ENCODE data around the gene ARHGEF28. TPM values are rescaled to one million over a fixed set of nuclear protein-coding genes. Genes with fewer than 3 reads are reported as not detected.

Gene ARHGEF28
- total RNA-seq, 1 experiment from 2014 or later: 6.1 TPM

- no peak for TF ChIP-seq CBX3 (IDR thresholded peaks at IDR 0.05; ENCODE audit: low read depth)
- TF ChIP-seq, protein P1, sequence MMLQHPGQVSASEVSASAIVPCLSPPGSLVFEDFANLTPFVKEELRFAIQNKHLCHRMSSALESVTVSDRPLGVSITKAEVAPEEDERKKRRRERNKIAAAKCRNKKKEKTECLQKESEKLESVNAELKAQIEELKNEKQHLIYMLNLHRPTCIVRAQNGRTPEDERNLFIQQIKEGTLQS (IDR thresholded peaks at IDR 0.05): no peak
- peak overlapping the region; percentile 71 for H3K4me2 ChIP-seq (ENCODE audit: low read length)
- no peaks in the 10 kb centered on the region for H3K79me2 ChIP-seq (ENCODE audit: insufficient read depth, low read length)
- no peak overlapping the region for H3K27ac ChIP-seq (ENCODE audit: low read depth, low read length)
- H3K9ac ChIP-seq (ENCODE audit: low read length): no peak overlapping the region
- POLR2A ChIA-PET: no interaction called here
- H3K4me3 ChIP-seq (replicated peaks in 1 of 2; ENCODE audit: low read depth in 1 of 2, low read length in 2 of 2): peak overlapping the region in 1 of 2 experiments; percentile 39; a peak in 2 of 4 replicates
- no peaks in the 10 kb centered on the region for H3K27me3 ChIP-seq (ENCODE audit: insufficient read depth, low read length)
- no TSS peak for BruUV-seq (replicated peaks)
- H3K36me3 ChIP-seq (ENCODE audit: control insufficient read depth in 1 of 2, insufficient read depth in 2 of 2, low read length in 2 of 2): no peaks in the 10 kb centered on the region
- H3K9me3 ChIP-seq (ENCODE audit: control insufficient read depth in 1 of 2, insufficient read depth in 1 of 2, low read depth in 1 of 2, low read length in 2 of 2): no peaks in the 10 kb centered on the region
- H3K4me1 ChIP-seq (ENCODE audit: control insufficient read depth in 1 of 2, insufficient read depth in 2 of 2, low read length in 2 of 2): peaks cover 14 to 15% of the 10 kb centered on the region in 2 experiments; a peak in 3 of 4 replicates
- H4K20me1 ChIP-seq (ENCODE audit: insufficient read depth): no peaks in the 10 kb centered on the region
- intact Hi-C loops (cut with micrococcal nuclease): loop anchor here (5.0 to 10.0 kb wide), 5 partner anchors 117 to 1364 kb away; no protein-coding TSS in a partner anchor
- H3K9me2 ChIP-seq (ENCODE audit: insufficient read depth): no peaks in the 10 kb centered on the region
- DNase-seq (ENCODE audit: low read depth, low spot score) (no peak), ATAC-seq (peak; percentile 39)
- H2AFZ ChIP-seq (ENCODE audit: low read depth, low read length, poor library complexity, severe bottlenecking): peak overlapping the region; percentile 69
- RAD21 ChIA-PET (ENCODE audit: low non-redundant PET in 1 of 2, low total read pairs in 2 of 2, uncharacterized antibody in 2 of 2, unreplicated experiment in 2 of 2): no interaction called here
- CTCF ChIA-PET: no interaction called here
Observed at GRCh38 chr5:73900566-73900965, 274.6 kb downstream of the ARHGEF28 start.

- H3K4me1 ChIP-seq (ENCODE audit: control insufficient read depth in 1 of 2, insufficient read depth in 2 of 2, low read length in 2 of 2): peaks cover 14 to 15% of the 10 kb centered on the region in 2 experiments; a peak in 3 of 4 replicates
- no TSS peak for BruUV-seq (replicated peaks)
- POLR2A ChIA-PET: no interaction called here
- peak overlapping the region; percentile 13 to 39 for H3K4me3 ChIP-seq (replicated peaks in 1 of 2; ENCODE audit: low read depth in 1 of 2, low read length in 2 of 2)
- intact Hi-C loops (cut with micrococcal nuclease): loop anchor here (5.0 to 10.0 kb wide), 5 partner anchors 116 to 1364 kb away; no protein-coding TSS in a partner anchor
- CTCF ChIA-PET: interaction anchor here (0.8 to 2.6 kb wide), 4 partner anchors 84 to 748 kb away, joined by 3 to 18 read pairs (median 8); no protein-coding TSS in a partner anchor
- peak overlapping the region; percentile 69 for H2AFZ ChIP-seq (ENCODE audit: low read depth, low read length, poor library complexity, severe bottlenecking)
- DNase-seq (ENCODE audit: low read depth, low spot score) (peak; percentile 44), ATAC-seq (peak; percentile 85)
- H3K9ac ChIP-seq (ENCODE audit: low read length): peak overlapping the region; percentile 18; the same call in 1 of the 2 replicates
- RAD21 ChIA-PET (ENCODE audit: low non-redundant PET in 1 of 2, low total read pairs in 2 of 2, uncharacterized antibody in 2 of 2, unreplicated experiment in 2 of 2): no interaction called here
- no peaks in the 10 kb centered on the region for H3K79me2 ChIP-seq (ENCODE audit: insufficient read depth, low read length)
- no peaks in the 10 kb centered on the region for H3K9me3 ChIP-seq (ENCODE audit: control insufficient read depth in 1 of 2, insufficient read depth in 1 of 2, low read depth in 1 of 2, low read length in 2 of 2)
- no peaks in the 10 kb centered on the region for H3K36me3 ChIP-seq (ENCODE audit: control insufficient read depth in 1 of 2, insufficient read depth in 2 of 2, low read length in 2 of 2)
- no peak overlapping the region; the same call in 1 of the 2 replicates for H3K27ac ChIP-seq (ENCODE audit: low read depth, low read length)
- no peaks in the 10 kb centered on the region for H4K20me1 ChIP-seq (ENCODE audit: insufficient read depth)
- TF ChIP-seq FOSL1 (IDR thresholded peaks at IDR 0.05; ENCODE audit: low read depth): peak; percentile 38
- TF ChIP-seq POLR2AphosphoS5 (IDR thresholded peaks at IDR 0.05; ENCODE audit: low read depth, low read length): no peak
- no peak for TF ChIP-seq EGR1 (IDR thresholded peaks at IDR 0.05; ENCODE audit: low read depth)
- TF ChIP-seq SP1 (IDR thresholded peaks at IDR 0.05; ENCODE audit: low read depth): no peak
- no peak for TF ChIP-seq ELF1 (IDR thresholded peaks at IDR 0.05; ENCODE audit: borderline replicate concordance, low read depth)
- TF ChIP-seq, protein P2, sequence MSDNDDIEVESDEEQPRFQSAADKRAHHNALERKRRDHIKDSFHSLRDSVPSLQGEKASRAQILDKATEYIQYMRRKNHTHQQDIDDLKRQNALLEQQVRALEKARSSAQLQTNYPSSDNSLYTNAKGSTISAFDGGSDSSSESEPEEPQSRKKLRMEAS (IDR thresholded peaks at IDR 0.05): no peak
- TF ChIP-seq, protein P3, sequence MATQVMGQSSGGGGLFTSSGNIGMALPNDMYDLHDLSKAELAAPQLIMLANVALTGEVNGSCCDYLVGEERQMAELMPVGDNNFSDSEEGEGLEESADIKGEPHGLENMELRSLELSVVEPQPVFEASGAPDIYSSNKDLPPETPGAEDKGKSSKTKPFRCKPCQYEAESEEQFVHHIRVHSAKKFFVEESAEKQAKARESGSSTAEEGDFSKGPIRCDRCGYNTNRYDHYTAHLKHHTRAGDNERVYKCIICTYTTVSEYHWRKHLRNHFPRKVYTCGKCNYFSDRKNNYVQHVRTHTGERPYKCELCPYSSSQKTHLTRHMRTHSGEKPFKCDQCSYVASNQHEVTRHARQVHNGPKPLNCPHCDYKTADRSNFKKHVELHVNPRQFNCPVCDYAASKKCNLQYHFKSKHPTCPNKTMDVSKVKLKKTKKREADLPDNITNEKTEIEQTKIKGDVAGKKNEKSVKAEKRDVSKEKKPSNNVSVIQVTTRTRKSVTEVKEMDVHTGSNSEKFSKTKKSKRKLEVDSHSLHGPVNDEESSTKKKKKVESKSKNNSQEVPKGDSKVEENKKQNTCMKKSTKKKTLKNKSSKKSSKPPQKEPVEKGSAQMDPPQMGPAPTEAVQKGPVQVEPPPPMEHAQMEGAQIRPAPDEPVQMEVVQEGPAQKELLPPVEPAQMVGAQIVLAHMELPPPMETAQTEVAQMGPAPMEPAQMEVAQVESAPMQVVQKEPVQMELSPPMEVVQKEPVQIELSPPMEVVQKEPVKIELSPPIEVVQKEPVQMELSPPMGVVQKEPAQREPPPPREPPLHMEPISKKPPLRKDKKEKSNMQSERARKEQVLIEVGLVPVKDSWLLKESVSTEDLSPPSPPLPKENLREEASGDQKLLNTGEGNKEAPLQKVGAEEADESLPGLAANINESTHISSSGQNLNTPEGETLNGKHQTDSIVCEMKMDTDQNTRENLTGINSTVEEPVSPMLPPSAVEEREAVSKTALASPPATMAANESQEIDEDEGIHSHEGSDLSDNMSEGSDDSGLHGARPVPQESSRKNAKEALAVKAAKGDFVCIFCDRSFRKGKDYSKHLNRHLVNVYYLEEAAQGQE (IDR thresholded peaks at IDR 0.05; ENCODE audit: low read depth): no peak
- no peaks in the 10 kb centered on the region for H3K9me2 ChIP-seq (ENCODE audit: insufficient read depth)
- no peaks in the 10 kb centered on the region for H3K27me3 ChIP-seq (ENCODE audit: insufficient read depth, low read length)
- peak overlapping the region; percentile 71 for H3K4me2 ChIP-seq (ENCODE audit: low read length)
Observed at GRCh38 chr5:73901043-73901442, 275.0 kb downstream of the ARHGEF28 start.
